Cerebellar cortex (tissue), 1 donor: ENCODE data around the gene C21orf91.
"Not testable (repeated sequence)": the region's sequence is repeated elsewhere in the genome, so short reads cannot be mapped to it uniquely, and the experiment has no call there.

Experiments used
- DNase-seq: peaks from one replicate; pipeline ENCODE4 v3.0.0-alpha.2; 2015; ENCODE audit warnings: low spot score

The C21orf91 gene

DNA sequence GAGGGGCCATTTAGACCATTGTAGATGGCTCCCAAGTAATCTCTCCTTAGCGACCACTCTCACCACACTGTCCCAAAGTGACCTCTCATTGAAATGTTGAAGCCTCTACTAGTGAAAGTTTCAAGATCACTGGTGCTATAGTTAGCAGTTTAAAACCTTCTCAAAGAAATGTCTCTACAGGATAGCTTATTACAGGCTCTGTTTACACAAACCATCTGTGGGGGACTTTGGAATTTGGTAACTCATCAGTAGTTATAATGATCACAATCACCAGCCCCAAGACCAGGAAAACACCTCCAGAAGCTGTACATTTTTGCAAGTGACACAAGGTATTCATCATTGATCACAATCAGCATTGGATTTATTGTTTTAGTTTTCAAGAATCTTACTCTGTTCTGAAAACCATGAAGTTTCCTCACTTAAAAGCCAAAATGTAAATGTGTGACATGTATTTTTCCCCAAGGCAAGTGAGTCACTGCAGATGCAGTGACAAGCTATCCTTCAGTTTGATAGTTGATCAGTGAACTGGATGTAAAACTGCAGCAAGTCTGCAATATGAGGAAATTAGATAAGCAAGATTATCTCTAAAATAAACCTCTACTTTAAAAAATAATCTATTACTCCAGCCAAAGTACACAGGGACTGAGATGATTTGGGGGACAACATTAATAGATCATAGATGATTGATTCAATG is 41.9 kb downstream of the C21orf91 start:
- no peak for DNase-seq

DNA sequence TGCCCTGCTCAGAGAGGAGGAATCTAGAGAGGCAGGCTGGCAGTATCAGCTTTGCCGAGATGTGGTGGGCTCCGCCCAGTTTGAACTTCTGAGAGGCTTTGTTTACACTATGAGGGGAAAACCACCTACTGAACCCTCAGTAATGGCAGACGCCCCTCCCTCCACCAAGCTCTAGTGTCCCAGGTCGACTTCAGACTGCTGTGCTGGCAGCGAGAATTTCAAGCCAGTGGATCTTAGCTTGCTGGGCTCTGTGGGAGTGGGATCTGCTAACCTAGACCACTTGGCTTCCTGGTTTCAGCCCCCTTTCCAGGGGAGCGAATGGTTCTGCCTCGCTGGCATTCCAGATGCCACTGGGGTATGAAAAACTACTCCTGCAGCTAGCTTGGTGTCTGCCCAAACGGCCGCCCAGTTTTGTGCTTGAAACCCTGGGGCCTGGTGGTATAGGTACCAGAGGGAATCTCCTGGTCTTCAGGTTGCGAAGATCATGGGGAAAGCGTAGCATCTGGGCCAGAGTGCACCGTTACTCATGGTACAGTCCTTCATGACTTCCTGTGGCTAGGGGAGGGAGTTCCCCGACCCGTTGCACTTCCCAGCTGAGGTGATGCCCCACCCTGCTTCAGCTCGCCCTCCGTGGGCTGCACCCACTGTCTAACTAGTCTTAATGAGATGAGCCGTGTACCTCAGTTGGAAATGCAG is 43.6 kb downstream of the C21orf91 start:
- DNase-seq = no peak

GRCh38 chr21:17775021-17775420 is 44.1 kb downstream of the C21orf91 start:
- not testable (repeated sequence) for DNase-seq

DNA sequence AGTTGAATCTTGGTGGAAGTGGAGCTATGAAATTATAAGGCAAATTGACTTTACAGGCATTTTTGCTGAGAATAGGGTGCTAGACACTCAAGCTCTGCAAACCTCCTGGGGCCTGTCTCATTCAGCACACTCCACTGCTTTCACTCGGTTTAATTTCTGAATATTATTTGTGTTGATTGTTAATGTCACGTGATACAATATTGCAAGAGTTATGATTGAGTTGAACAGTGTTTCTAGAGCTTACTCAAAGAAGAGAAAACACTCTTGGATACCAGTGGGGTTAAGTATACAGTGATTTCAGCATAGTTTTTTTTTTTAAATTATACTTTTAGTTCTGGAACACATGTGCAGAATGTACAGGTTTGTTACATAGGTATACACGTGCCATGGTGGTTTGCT is 49.7 kb downstream of the C21orf91 start:
- DNase-seq = no peak

- DNase-seq = no peak
These were observed 50.2 kb downstream of the C21orf91 start for GRCh38 chr21:17768840-17769446.

DNA sequence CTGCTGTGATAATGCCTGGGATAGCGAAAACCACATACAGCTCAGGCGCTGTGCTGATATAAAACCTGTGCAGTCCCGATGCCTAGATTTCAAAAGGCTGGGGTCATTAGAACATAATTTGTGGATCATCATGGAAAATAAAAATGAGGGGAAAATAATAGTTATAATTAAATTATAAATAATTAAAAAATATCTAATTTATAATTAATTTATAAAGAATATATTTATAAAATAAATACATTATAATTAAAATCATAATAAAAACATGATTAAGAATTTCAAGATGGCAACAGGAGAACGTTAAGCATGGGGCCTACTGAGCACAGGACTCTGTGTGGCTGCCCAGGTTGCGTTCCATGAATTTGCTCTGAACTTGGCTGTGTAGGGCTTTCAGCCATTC is 53.9 kb downstream of the C21orf91 start:
- DNase-seq = no peak

DNA sequence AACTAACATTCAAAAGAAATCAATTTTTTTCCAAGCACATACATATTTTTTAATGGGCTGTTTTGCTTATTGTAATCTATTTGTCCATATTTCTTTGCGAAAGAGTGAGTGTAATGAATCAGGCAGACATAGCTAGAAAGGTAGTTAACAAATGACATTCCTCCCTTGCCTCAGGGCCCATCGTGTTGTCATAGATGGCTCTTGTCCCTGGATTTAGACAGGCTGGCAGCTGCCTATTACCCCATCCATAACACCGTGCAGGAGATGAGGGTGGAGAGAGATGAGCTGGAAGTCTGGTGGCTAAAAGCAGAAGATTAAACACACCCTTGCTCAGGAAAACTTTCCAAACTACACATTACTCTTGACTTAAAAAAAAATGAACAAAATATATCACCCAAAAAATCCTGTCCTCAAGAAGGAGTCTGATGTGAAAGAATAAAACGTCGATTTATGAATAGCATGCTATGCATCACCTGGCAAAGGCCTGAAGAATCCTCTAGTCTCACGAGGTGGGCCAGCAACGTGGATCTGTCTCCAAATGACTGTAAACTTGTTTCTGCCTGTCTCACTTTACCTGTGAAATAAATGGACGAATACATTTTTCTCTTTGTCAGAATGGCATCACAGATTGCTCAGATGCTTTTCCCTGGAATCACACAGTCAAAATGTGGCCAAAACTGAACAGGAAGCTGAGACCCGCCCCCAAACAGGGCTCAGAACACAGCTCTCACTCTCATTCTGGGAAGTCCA is 55.7 kb downstream of the C21orf91 start:
- no peak for DNase-seq

GRCh38 chr21:17759511-17760178 is 59.5 kb downstream of the C21orf91 start:
- no peak for DNase-seq

DNA sequence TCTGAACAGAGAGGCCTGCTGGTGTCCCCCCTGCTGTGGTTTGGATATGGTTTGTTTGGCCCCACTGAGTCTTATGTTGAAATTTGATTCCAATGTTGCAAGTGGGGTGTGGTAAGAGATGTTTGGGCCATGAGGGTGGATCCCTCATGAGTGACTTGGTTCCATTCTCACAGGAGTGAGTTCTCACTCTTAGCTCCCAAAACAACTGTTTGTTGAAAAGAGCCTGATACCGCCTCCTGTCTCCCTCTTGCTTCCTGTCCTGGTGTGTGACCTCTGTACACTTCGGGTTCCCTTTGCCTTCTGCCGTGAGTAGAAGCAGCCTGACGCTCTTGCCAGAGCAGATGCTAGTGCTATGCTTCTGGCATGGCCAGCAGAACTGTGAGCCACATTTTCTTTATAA is 60.5 kb downstream of the C21orf91 start:
- DNase-seq = no peak

- no peak for DNase-seq
These were observed 61.5 kb downstream of the C21orf91 start for GRCh38 chr21:17757671-17758070.

GRCh38 chr21:17753736-17754135 is 65.4 kb downstream of the C21orf91 start:
- no peak for DNase-seq

- DNase-seq = no peak
These were observed 67.0 kb downstream of the C21orf91 start for GRCh38 chr21:17752171-17752570.

DNA sequence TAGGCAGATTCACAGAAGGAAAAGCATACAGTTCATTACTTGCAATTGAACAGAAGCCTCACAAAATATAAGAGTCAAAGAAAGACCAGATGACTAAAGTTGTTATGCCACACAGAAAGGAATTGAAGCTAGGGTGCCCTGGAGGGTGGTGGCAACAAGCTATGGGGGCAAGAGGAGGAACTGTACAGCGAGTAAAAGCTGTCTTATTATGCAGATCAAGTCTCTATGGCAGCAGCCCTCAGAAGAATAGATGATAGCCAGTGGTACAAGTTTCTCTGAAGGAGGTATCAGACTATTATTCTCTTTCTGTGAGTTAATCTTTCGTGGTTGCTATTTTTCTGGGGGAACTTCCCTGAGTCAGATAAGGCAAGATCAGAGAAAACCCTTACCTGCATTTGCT is 72.2 kb downstream of the C21orf91 start:
- DNase-seq = no peak

- DNase-seq = no peak
These were observed 74.1 kb downstream of the C21orf91 start for GRCh38 chr21:17745086-17745485.

DNA sequence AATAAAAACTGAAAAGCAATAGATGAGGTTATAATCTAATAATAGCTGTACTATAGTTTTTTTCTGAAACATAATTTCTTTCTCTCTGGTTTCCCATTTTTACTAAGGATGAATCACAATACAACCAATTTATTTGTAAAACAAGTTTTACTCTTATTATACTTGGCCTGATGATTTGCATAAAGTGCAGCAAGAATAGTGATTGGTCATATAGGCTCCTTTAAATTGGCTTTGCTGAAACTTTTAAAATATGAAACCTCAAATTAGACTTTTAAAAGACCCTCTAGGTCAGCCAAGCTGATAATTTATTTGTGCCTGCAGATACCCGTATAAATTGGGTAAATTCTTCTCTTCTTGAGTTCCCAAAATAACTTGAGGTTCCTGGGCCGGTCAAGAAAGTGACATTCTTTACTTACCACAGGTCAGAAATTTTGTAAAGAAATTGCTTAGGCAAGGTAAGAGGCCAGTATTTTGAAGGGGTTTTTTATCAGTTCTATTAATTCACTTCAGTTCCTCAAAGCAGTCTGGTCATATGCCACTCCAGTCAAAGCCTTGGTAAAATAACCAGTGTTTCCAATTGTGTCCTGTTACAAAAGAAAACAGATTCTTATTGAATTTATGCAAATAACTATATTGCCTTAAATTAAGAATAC is 76.1 kb downstream of the C21orf91 start:
- no peak for DNase-seq

DNA sequence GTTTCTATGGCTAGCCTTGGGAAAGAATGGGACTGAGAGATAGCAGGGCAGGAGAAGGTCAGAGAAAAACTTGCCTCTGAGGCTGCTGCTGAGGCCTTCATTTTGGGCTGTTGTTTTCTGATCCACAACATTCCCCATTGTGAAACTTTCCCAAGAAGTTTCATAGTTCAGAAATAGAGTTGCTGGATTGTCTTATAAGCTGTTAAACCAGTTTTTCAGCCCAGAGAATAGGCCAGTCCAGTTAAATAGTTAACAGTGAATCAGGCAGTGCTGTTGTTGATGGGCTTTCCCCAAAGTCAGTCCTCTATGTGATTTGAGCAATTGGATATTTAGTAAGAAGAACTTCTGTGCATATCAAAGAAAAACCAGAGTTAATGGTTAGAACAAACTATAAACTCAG is 77.0 kb downstream of the C21orf91 start:
- no peak for DNase-seq
